Neural progenitor cell (in vitro differentiated cells): ENCODE measurements around the gene STN1. TPM values are rescaled to one million over a fixed set of nuclear protein-coding genes. Genes with fewer than 3 reads are reported as not detected.

Source experiments
- DNase-seq: peaks from one replicate; pipeline ENCODE4 v3.0.0-alpha.2; 2016; ENCODE audit warnings: low spot score
- H2AFZ ChIP-seq: fragments of 200-600 bp; sonication (generic); replicated peaks from 2 replicates; pipeline ENCODE4 v1.6.1; 2016; ENCODE audit warnings: antibody characterized with exemption
- H3F3A ChIP-seq: fragments of 200-600 bp; sonication (generic); 2 replicates; pipeline ENCODE4 v1.6.1; 2016; ENCODE audit warnings: antibody characterized with exemption, low read depth
- H3K27ac ChIP-seq: fragments of 200-600 bp; sonication (generic); 2 replicates; pipeline ENCODE4 v1.5.1; 2016; ENCODE audit warnings: mild to moderate bottlenecking
- H3K27me3 ChIP-seq: fragments of 200-600 bp; sonication (generic); 2 replicates; pipeline ENCODE4 v1.6.1; 2016; ENCODE audit warnings: mild to moderate bottlenecking, moderate library complexity
- H3K36me3 ChIP-seq: fragments of 200-600 bp; sonication (generic); 2 replicates; pipeline ENCODE4 v1.5.1; 2016
- H3K4me1 ChIP-seq: fragments of 200-600 bp; sonication (generic); 2 replicates; pipeline ENCODE4 v1.6.1; 2016; ENCODE audit warnings: mixed run types
- H3K4me2 ChIP-seq: fragments of 200-600 bp; sonication (generic); 2 replicates; pipeline ENCODE4 v1.6.1; 2016
- H3K4me3 ChIP-seq: fragments of 200-600 bp; sonication (generic); 2 replicates; pipeline ENCODE4 v1.5.1; 2016
- H3K79me2 ChIP-seq: fragments of 200-600 bp; sonication (generic); 2 replicates; pipeline ENCODE4 v1.6.1; 2016; ENCODE audit warnings: low read depth
- H3K9ac ChIP-seq: fragments of 200-600 bp; sonication (generic); 2 replicates; pipeline ENCODE4 v1.6.1; 2016
- H3K9me3 ChIP-seq: fragments of 200-600 bp; sonication (generic); 2 replicates; pipeline ENCODE4 v1.5.1; 2016; ENCODE audit warnings: low read depth
- H4K20me1 ChIP-seq: fragments of 200-600 bp; sonication (generic); 2 replicates; pipeline ENCODE4 v1.6.1; 2016; ENCODE audit warnings: low read depth
- H3K27ac Mint-ChIP-seq: 3 replicates; pipeline ENCODE4 v1.8.0; 2021; ENCODE audit warnings: mixed read lengths
- H3K27me3 Mint-ChIP-seq: 2 replicates; pipeline ENCODE4 v1.8.0; 2022; ENCODE audit warnings: low read depth, mild to moderate bottlenecking, inconsistent platforms, moderate library complexity, mixed read lengths; ENCODE audit not compliant: insufficient read depth
- H3K36me3 Mint-ChIP-seq: 3 replicates; pipeline ENCODE4 v1.8.0; 2021; ENCODE audit warnings: mixed read lengths
- H3K4me1 Mint-ChIP-seq: 3 replicates; pipeline ENCODE4 v1.8.0; 2021; ENCODE audit warnings: mixed read lengths
- H3K4me3 Mint-ChIP-seq: 3 replicates; pipeline ENCODE4 v1.8.0; 2021; ENCODE audit warnings: mild to moderate bottlenecking, moderate library complexity, mixed read lengths
- H3K9me3 Mint-ChIP-seq: 3 replicates; pipeline ENCODE4 v1.8.0; 2020; ENCODE audit warnings: mixed read lengths
- EZH2 ChIP-seq: fragments of 200-600 bp; sonication (generic); IDR thresholded peaks from 2 replicates; pipeline ENCODE4 v1.6.1; 2017; ENCODE audit warnings: antibody characterized with exemption, mild to moderate bottlenecking, moderate library complexity
- EZH2phosphoT487 ChIP-seq: fragments of 200-600 bp; sonication (generic); IDR thresholded peaks from 2 replicates; pipeline ENCODE4 v1.6.1; 2017; ENCODE audit warnings: antibody characterized with exemption
- total RNA-seq: library from RNA; depleted of rRNA; stranded (reverse); fragments of >200 nt; gene quantifications from 2 replicates; pipeline ENCODE4 v1.2.3, GENCODE V29; 2015; ENCODE audit warnings: low replicate concordance
- TF ChIP-seq, protein P1 (sequence below): fragments of 200-600 bp; sonication (generic); IDR thresholded peaks from 2 replicates; pipeline ENCODE4 v1.5.1; 2017; ENCODE audit warnings: antibody characterized with exemption, mild to moderate bottlenecking

Gene STN1
- total RNA-seq, 1 donor from 2014 or later = 32.0 TPM

GRCh38 chr10:103838862-103839518 is 79.0 kb downstream of the STN1 start:
- H3K27ac ChIP-seq = no peak overlapping the region
- no peaks in the 10 kb centered on the region for H3K79me2 ChIP-seq
- Mint-ChIP-seq H3K4me3 (no peak overlapping the region), H3K27ac (no peak overlapping the region), H3K4me1 (peaks cover 49% of the 10 kb centered on the region), H3K36me3 (no peaks in the 10 kb centered on the region), H3K9me3 (no peaks in the 10 kb centered on the region), H3K27me3 (peaks cover 4% of the 10 kb centered on the region)
- no peak overlapping the region for H3K4me2 ChIP-seq
- no peak for DNase-seq
- peaks cover 18% of the 10 kb centered on the region for H4K20me1 ChIP-seq
- TF ChIP-seq EZH2 = no peak
- TF ChIP-seq EZH2phosphoT487 = no peak
- TF ChIP-seq, protein P1, sequence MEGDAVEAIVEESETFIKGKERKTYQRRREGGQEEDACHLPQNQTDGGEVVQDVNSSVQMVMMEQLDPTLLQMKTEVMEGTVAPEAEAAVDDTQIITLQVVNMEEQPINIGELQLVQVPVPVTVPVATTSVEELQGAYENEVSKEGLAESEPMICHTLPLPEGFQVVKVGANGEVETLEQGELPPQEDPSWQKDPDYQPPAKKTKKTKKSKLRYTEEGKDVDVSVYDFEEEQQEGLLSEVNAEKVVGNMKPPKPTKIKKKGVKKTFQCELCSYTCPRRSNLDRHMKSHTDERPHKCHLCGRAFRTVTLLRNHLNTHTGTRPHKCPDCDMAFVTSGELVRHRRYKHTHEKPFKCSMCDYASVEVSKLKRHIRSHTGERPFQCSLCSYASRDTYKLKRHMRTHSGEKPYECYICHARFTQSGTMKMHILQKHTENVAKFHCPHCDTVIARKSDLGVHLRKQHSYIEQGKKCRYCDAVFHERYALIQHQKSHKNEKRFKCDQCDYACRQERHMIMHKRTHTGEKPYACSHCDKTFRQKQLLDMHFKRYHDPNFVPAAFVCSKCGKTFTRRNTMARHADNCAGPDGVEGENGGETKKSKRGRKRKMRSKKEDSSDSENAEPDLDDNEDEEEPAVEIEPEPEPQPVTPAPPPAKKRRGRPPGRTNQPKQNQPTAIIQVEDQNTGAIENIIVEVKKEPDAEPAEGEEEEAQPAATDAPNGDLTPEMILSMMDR = no peak
- H3K9ac ChIP-seq = no peak overlapping the region
- no peak overlapping the region for H2AFZ ChIP-seq
- peaks cover 26% of the 10 kb centered on the region for H3K27me3 ChIP-seq
- H3K4me3 ChIP-seq = no peak overlapping the region
- peaks cover 25% of the 10 kb centered on the region for H3K4me1 ChIP-seq
- peaks cover 16% of the 10 kb centered on the region for H3F3A ChIP-seq
- no peaks in the 10 kb centered on the region for H3K36me3 ChIP-seq
- H3K9me3 ChIP-seq = no peaks in the 10 kb centered on the region

- Mint-ChIP-seq H3K27ac (no peak overlapping the region), H3K36me3 (peaks cover 2% of the 10 kb centered on the region), H3K27me3 (peaks cover 4% of the 10 kb centered on the region), H3K4me1 (peaks cover 53% of the 10 kb centered on the region), H3K9me3 (peaks cover 2% of the 10 kb centered on the region), H3K4me3 (no peak overlapping the region)
- H3K4me2 ChIP-seq = no peak overlapping the region
- H3K27ac ChIP-seq = no peak overlapping the region
- no peak for TF ChIP-seq EZH2phosphoT487
- TF ChIP-seq EZH2 = no peak
- TF ChIP-seq, protein P1 = no peak
- H3K36me3 ChIP-seq = no peaks in the 10 kb centered on the region
- no peak overlapping the region for H3K9ac ChIP-seq
- peaks cover 16% of the 10 kb centered on the region for H3F3A ChIP-seq
- H3K4me3 ChIP-seq = no peak overlapping the region
- no peaks in the 10 kb centered on the region for H3K79me2 ChIP-seq
- peaks cover 26% of the 10 kb centered on the region for H3K27me3 ChIP-seq
- peaks cover under 1% of the 10 kb centered on the region for H3K9me3 ChIP-seq
- DNase-seq = no peak
- H2AFZ ChIP-seq = no peak overlapping the region
- H3K4me1 ChIP-seq = peaks cover 25% of the 10 kb centered on the region
- H4K20me1 ChIP-seq = peaks cover 18% of the 10 kb centered on the region
Measured at GRCh38 chr10:103838070-103838395, 80.0 kb downstream of the STN1 start.

DNA sequence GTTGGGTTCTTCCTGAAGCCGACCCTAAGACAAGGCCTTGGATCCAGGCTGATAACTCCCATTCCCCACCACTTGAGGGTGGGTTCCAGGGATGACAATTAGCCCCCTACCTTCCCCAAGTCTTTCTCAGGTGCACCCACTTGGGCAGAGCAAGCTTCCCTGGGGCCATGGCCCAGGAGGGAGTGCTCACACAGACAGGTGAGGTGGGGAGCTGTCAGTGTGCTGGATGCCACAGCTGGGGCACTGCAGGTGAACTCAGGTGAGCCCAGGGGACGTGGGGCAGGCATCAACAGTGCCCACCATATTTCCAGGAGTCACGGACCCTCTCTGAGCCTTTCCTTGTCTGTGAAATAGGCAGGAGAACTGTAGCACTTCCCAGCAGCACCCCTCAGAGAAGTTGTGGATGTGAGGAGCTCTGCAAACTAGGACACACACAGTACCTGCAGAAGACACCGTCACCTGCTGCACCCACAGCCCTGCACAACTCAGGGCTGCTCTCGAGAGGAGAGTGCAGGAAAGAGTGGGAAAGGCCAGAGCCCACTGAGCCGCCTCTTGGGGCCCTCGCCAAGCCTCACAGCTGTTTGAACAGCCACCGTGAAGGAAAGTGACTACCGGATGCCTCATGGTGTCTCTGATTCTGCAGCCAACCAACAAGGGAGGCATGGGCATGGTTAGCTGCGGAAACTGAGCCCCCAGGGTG is 80.5 kb downstream of the STN1 start:
- no peak for DNase-seq
- Mint-ChIP-seq H3K9me3 (peaks cover 2% of the 10 kb centered on the region), H3K27ac (no peak overlapping the region), H3K4me3 (no peak overlapping the region), H3K27me3 (peaks cover 4% of the 10 kb centered on the region), H3K4me1 (peaks cover 53% of the 10 kb centered on the region), H3K36me3 (peaks cover 2% of the 10 kb centered on the region)
- Histone ChIP-seq H3K9me3 (peaks cover 5% of the 10 kb centered on the region), H3K4me2 (no peak overlapping the region), H3K9ac (no peak overlapping the region), H3K27me3 (peaks cover 26% of the 10 kb centered on the region), H3K79me2 (no peaks in the 10 kb centered on the region), H3F3A (peaks cover 16% of the 10 kb centered on the region), H3K36me3 (no peaks in the 10 kb centered on the region), H3K27ac (no peak overlapping the region), H2AFZ (no peak overlapping the region), H4K20me1 (peaks cover 18% of the 10 kb centered on the region), H3K4me3 (no peak overlapping the region), H3K4me1 (peaks cover 25% of the 10 kb centered on the region)
- TF ChIP-seq EZH2phosphoT487 = no peak
- TF ChIP-seq, protein P1 = no peak
- no peak for TF ChIP-seq EZH2
